HCT116 (cell line): ENCODE measurements around the gene LRCH3. TPM values are rescaled to one million over a fixed set of nuclear protein-coding genes. Genes with fewer than 3 reads are reported as not detected.

ENCODE experiments used
- ATAC-seq: fragments of 200-7000 bp; cut with Tn5 transposase; 2 replicates; pipeline ENCODE4 v1.9.1; 2020; ENCODE audit warnings: mild to moderate bottlenecking, moderate library complexity
- Bru-seq: library from RNA; stranded (reverse); fragments of 400-500 nt; gene quantifications from one replicate; lab custom pipeline; 2021; lab: Mats Ljungman, UMichigan
- BruChase-seq, 2 experiments: library from RNA; stranded (reverse); fragments of 400-500 nt; gene quantifications; one replicate each; lab custom pipeline; 2021; lab: Mats Ljungman, UMichigan
- BruUV-seq: library from RNA; stranded (reverse); fragments of 400-500 nt; replicated peaks from 2 replicates; lab custom pipeline; 2021; lab: Mats Ljungman, UMichigan
- CTCF ChIA-PET: fragments of 300-600 bp; sonication (Branson Sonifier 250); formaldehyde crosslinking; loops from one replicate; lab custom pipeline; 2021; ENCODE audit warnings: antibody characterized with exemption; lab: Charles Lee
- POLR2A ChIA-PET: fragments of 300-600, 350-600 bp; sonication (Branson Sonifier 250); formaldehyde crosslinking; loops from one replicate; lab custom pipeline; 2021; ENCODE audit warnings: antibody characterized with exemption; lab: Charles Lee
- RAD21 ChIA-PET, 2 experiments: fragments of 300-600 bp; sonication (Branson Sonifier 250); formaldehyde crosslinking; loops; one replicate each; lab custom pipeline; 2023; ENCODE audit warnings: low total read pairs in 2 of 2; ENCODE audit not compliant: uncharacterized antibody in 2 of 2, unreplicated experiment in 2 of 2, low non-redundant PET in 1 of 2; lab: Charles Lee
- DNase-seq: peaks from one replicate; pipeline ENCODE4 v3.0.0-alpha.2; 2010; ENCODE audit warnings: low read depth, low spot score
- H2AFZ ChIP-seq: fragments of 200-600 bp; shearing (Covaris generic), sonication (generic); 2 replicates; pipeline ENCODE4 v1.6.1; 2017; ENCODE audit warnings: low read depth, mixed run types, mixed read lengths, antibody characterized with exemption, low read length; ENCODE audit not compliant: poor library complexity, severe bottlenecking
- H3K27ac ChIP-seq: 2 replicates; pipeline ENCODE4 v1.5.1; 2012; ENCODE audit warnings: low read depth, low read length
- H3K27me3 ChIP-seq: fragments of 200-600 bp; sonication (generic); 2 replicates; pipeline ENCODE4 v1.6.1; 2016; ENCODE audit warnings: mixed run types, low read length, mixed read lengths; ENCODE audit not compliant: insufficient read depth
- H3K36me3 ChIP-seq, 2 experiments: fragments of 200-500 bp in 1 of 2; fragments of 200-600 bp in 1 of 2; sonication (Bioruptor generic) in 1 of 2; sonication (generic) in 1 of 2; 2 replicates each; pipeline versions ENCODE4 v1.5.1 to v1.6.1; 2014 to 2016; ENCODE audit warnings: low read length in 2 of 2, inconsistent platforms in 1 of 2, mixed read lengths in 1 of 2, mixed run types in 1 of 2; ENCODE audit not compliant: insufficient read depth in 2 of 2, control insufficient read depth in 1 of 2
- H3K4me1 ChIP-seq, 2 experiments: fragments of 200-600 bp in 1 of 2; sonication (generic) in 1 of 2; 2 replicates each; pipeline versions ENCODE4 v1.5.1 to v1.6.1; 2012 to 2017; ENCODE audit warnings: low read length in 2 of 2, inconsistent platforms in 1 of 2, mild to moderate bottlenecking in 1 of 2, mixed read lengths in 1 of 2, mixed run types in 1 of 2, moderate library complexity in 1 of 2; ENCODE audit not compliant: insufficient read depth in 2 of 2, control insufficient read depth in 1 of 2
- H3K4me2 ChIP-seq: fragments of 200-600 bp; sonication (generic); 2 replicates; pipeline ENCODE4 v1.6.1; 2017; ENCODE audit warnings: mixed run types, low read length, mixed read lengths
- H3K4me3 ChIP-seq, 2 experiments: fragments of 200-600 bp in 1 of 2; sonication (generic) in 1 of 2; replicated peaks in 1 of 2; 2 replicates each; pipeline ENCODE4 v1.5.1; 2011 to 2016; ENCODE audit warnings: low read length in 2 of 2, control low read depth in 1 of 2, low read depth in 1 of 2, mild to moderate bottlenecking in 1 of 2, mixed read lengths in 1 of 2, mixed run types in 1 of 2
- H3K79me2 ChIP-seq: fragments of 200-600 bp; sonication (generic); 2 replicates; pipeline ENCODE4 v1.6.1; 2017; ENCODE audit warnings: mild to moderate bottlenecking, mixed run types, low read length, moderate library complexity, mixed read lengths; ENCODE audit not compliant: insufficient read depth
- H3K9ac ChIP-seq: fragments of 200-600 bp; sonication (generic); 2 replicates; pipeline ENCODE4 v1.6.1; 2016; ENCODE audit warnings: low read length, mixed read lengths
- H3K9me2 ChIP-seq: fragments of 200-600 bp; sonication (generic), shearing (Covaris generic); 2 replicates; pipeline ENCODE4 v1.6.1; 2017; ENCODE audit warnings: mixed run types, mild to moderate bottlenecking, moderate library complexity; ENCODE audit not compliant: insufficient read depth
- H3K9me3 ChIP-seq, 2 experiments: fragments of 200-500 bp in 1 of 2; fragments of 200-600 bp in 1 of 2; sonication (Bioruptor generic) in 1 of 2; sonication (generic) in 1 of 2; 2 replicates each; pipeline ENCODE4 v1.6.1; 2014 to 2017; ENCODE audit warnings: low read length in 2 of 2, mixed read lengths in 2 of 2, inconsistent platforms in 1 of 2, low read depth in 1 of 2, mild to moderate bottlenecking in 1 of 2, mixed run types in 1 of 2, moderate library complexity in 1 of 2; ENCODE audit not compliant: control insufficient read depth in 1 of 2, insufficient read depth in 1 of 2
- H4K20me1 ChIP-seq: fragments of 200-600 bp; sonication (generic), shearing (Covaris generic); 2 replicates; pipeline ENCODE4 v1.6.1; 2017; ENCODE audit warnings: mixed run types, mild to moderate bottlenecking, moderate library complexity; ENCODE audit not compliant: insufficient read depth
- ATF3 ChIP-seq: IDR thresholded peaks from 2 replicates; pipeline ENCODE4 v1.6.1; 2012
- EGR1 ChIP-seq: IDR thresholded peaks from 2 replicates; pipeline ENCODE4 v1.6.1; 2012; ENCODE audit warnings: low read depth
- POLR2A ChIP-seq: IDR thresholded peaks from 2 replicates; pipeline ENCODE4 v1.7.0; 2011; ENCODE audit warnings: borderline replicate concordance; ENCODE audit not compliant: insufficient read depth, insufficient read length; ENCODE audit errors: extremely low read depth
- POLR2AphosphoS5 ChIP-seq: IDR thresholded peaks from 2 replicates; pipeline ENCODE4 v1.6.1; 2011; ENCODE audit warnings: mild to moderate bottlenecking, low read depth, low read length, moderate library complexity
- SIN3A ChIP-seq: IDR thresholded peaks from 2 replicates; pipeline ENCODE4 v1.6.1; 2012; ENCODE audit warnings: low read depth
- TCF7L2 ChIP-seq: IDR thresholded peaks from 2 replicates; pipeline ENCODE4 v1.7.0; 2011; ENCODE audit warnings: borderline replicate concordance, inconsistent platforms; ENCODE audit not compliant: insufficient read depth, insufficient read length; ENCODE audit errors: extremely low read depth
- YY1 ChIP-seq: IDR thresholded peaks from 2 replicates; pipeline ENCODE4 v1.6.1; 2011; ENCODE audit warnings: low read length, low read depth, moderate library complexity, mild to moderate bottlenecking; ENCODE audit not compliant: insufficient replicate concordance; ENCODE audit errors: extremely low read depth
- ZBTB33 ChIP-seq: IDR thresholded peaks from 2 replicates; pipeline ENCODE4 v1.6.1; 2011; ENCODE audit warnings: mild to moderate bottlenecking, low read length, moderate library complexity; ENCODE audit not compliant: insufficient replicate concordance; ENCODE audit errors: extremely low read depth
- ZFX ChIP-seq: fragments of 450-650 bp; IDR thresholded peaks from 2 replicates; pipeline ENCODE4 v1.6.1; 2017
- intact Hi-C: fragments of 100-400 bp; cut with micrococcal nuclease; formaldehyde crosslinking; loops from 2 replicates; pipeline ENCODE4 v1.10.0; 2022
- long read RNA-seq: library from polyadenylated mRNA; unstranded; transcript quantifications from one replicate; pipeline ENCODE4 v2.0.0, GENCODE V29; 2021; ENCODE audit not compliant: unreplicated experiment
- polyA plus RNA-seq: library from polyadenylated mRNA; unstranded; fragments of >200 nt; gene quantifications from 2 replicates; pipeline ENCODE4 v1.2.1, GENCODE V29; 2012; ENCODE audit warnings: missing spikeins
- total RNA-seq: library from RNA; stranded (reverse); gene quantifications from one replicate; pipeline ENCODE4 v1.2.1, GENCODE V29; 2021; ENCODE audit not compliant: unreplicated experiment

LRCH3 gene
- 38.1 TPM for total RNA-seq
- 11.2 and 19.6 TPM in 2 replicates for polyA plus RNA-seq
- percentile 80 among the genes with signal in this experiment for Bru-seq, nascent RNA
- percentile 78 among the genes with signal in this experiment for BruChase-seq, experiment 1, labeled RNA remaining after a 6-hour chase
- percentile 84 among the genes with signal in this experiment for BruChase-seq, experiment 2, labeled RNA remaining after a 2-hour chase
- long read RNA-seq, partial matches to known transcripts = 5 of 24 reads
- long read RNA-seq, other reads (novel, unspliced or antisense) = 19 of 24 reads

- intact Hi-C loops = loop anchor here (10.0 kb wide), 1 partner anchor 107 kb away; no protein-coding TSS in a partner anchor
- CTCF ChIA-PET = no interaction called here
- DNase-seq = peak; percentile 23
Measured at GRCh38 chr3:197791113-197791891, at the start of gene LRCH3. TSS of gene LRCH3 (plus strand) at chr3:197791254. CDS start at chr3:197791279, 25 bp downstream.

More at GRCh38 chr3:197791113-197791891, at the start of gene LRCH3:
- Histone ChIP-seq H3K9ac (peak within 1 kb of the TSS; percentile 92), H3K4me1 (peaks cover 0 to 15% of the 10 kb centered on the region in 2 experiments; a peak in 1 of 4 replicates), H3K79me2 (peaks cover 45% of the 10 kb centered on the region), H3K4me2 (peak within 1 kb of the TSS; percentile 88), H4K20me1 (no peaks in the 10 kb centered on the region), H3K27me3 (no peaks in the 10 kb centered on the region), H2AFZ (no peak within 1 kb of the TSS), H3K9me3 (no peaks in the 10 kb centered on the region), H3K9me2 (no peaks in the 10 kb centered on the region), H3K27ac (peak within 1 kb of the TSS; percentile 84), H3K4me3 (peak within 1 kb of the TSS; percentile 62 to 80), H3K36me3 (no peaks in the 10 kb centered on the region)
- ATAC-seq = peak; percentile 85
- POLR2A ChIA-PET = interaction anchor here (0.9 kb wide), 1 partner anchor 38 kb away, joined by 3 read pairs; no protein-coding TSS in a partner anchor
- TF ChIP-seq ZBTB33 (peak; percentile 8), POLR2AphosphoS5 (peak; percentile 98), ZFX (peak; percentile 89), POLR2A (peak; percentile 86), ATF3 (no peak), EGR1 (peak; percentile 69; the same call in 1 of the 2 replicates), SIN3A (peak; percentile 57; the same call in 1 of the 2 replicates), YY1 (peak; percentile 96), TCF7L2 (no peak)
- BruUV-seq = no TSS peak
- RAD21 ChIA-PET = no interaction called here
